SJCRH30 (cell line): ENCODE data around the gene STK32B. TPM values are rescaled to one million over a fixed set of nuclear protein-coding genes. Genes with fewer than 3 reads are reported as not detected.

Experiments used
- DNase-seq, 2 experiments: peaks; one replicate each; pipeline ENCODE4 v3.0.0-alpha.2; 2015 to 2020
- H3K27ac ChIP-seq: fragments of 250-450 bp; sonication (Bioruptor Pico); 2 replicates; pipeline ENCODE4 v1.5.1; 2020; ENCODE audit warnings: mild to moderate bottlenecking, moderate library complexity
- H3K27me3 ChIP-seq: fragments of 250-450 bp; sonication (Bioruptor Pico); 2 replicates; pipeline ENCODE4 v1.5.1; 2020; ENCODE audit warnings: mild to moderate bottlenecking, moderate library complexity
- H3K36me3 ChIP-seq: fragments of 250-450 bp; sonication (Bioruptor Pico); 2 replicates; pipeline ENCODE4 v1.5.1; 2020; ENCODE audit warnings: mild to moderate bottlenecking, moderate library complexity
- H3K4me1 ChIP-seq: fragments of 250-450 bp; sonication (Bioruptor Pico); 2 replicates; pipeline ENCODE4 v1.5.1; 2020; ENCODE audit warnings: mild to moderate bottlenecking, moderate library complexity
- H3K4me3 ChIP-seq: fragments of 250-450 bp; sonication (Bioruptor Pico); 2 replicates; pipeline ENCODE4 v1.5.1; 2020; ENCODE audit warnings: mild to moderate bottlenecking, moderate library complexity
- H3K9me3 ChIP-seq: fragments of 250-450 bp; sonication (Bioruptor Pico); replicated peaks from 2 replicates; pipeline ENCODE4 v1.5.1; 2020; ENCODE audit warnings: mild to moderate bottlenecking, moderate library complexity
- total RNA-seq: library from RNA; depleted of rRNA; stranded (reverse); fragments of >200 nt; shearing (Covaris generic); gene quantifications from 2 replicates; pipeline ENCODE4 v1.2.3, GENCODE V29; 2014

The STK32B gene
- total RNA-seq, 1 experiment from 2014 or later = 0.20 TPM

DNA sequence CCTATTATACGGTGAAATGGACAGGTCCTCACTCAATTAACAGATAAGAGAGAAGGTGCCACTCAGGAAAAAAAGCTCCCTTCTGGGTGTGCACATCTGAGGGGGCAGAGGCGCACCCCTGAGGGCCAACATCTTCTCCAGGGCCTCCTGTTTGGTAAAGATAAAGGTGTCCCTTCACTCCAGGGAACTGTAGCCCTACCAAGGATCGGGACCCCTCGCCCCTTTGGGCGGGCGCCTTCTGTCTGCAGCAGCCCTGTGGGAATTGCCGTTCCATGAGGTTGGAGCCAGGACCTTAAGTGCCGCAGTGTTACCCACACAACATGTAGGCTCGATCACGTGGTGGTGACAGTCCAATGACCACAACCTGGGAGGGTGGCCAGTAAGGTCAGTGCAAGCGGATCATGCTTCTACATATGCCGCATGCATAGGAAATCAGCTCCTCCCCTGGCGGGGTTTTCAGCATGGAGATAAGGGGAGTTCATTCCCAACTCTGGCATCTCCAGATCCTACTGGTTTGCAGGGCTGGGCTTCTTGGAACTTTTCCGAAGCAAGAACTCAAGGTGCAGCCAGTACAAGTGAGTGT lies 403.8 kb downstream of the STK32B start:
- Histone ChIP-seq H3K27ac (no peak overlapping the region), H3K36me3 (no peaks in the 10 kb centered on the region), H3K9me3 (no peaks in the 10 kb centered on the region), H3K4me3 (no peak overlapping the region), H3K4me1 (no peaks in the 10 kb centered on the region), H3K27me3 (0 out of 2 replicates have a peak, but pooled peaks cover 5% of the 10 kb centered on the region)
- DNase-seq = no peak

DNA sequence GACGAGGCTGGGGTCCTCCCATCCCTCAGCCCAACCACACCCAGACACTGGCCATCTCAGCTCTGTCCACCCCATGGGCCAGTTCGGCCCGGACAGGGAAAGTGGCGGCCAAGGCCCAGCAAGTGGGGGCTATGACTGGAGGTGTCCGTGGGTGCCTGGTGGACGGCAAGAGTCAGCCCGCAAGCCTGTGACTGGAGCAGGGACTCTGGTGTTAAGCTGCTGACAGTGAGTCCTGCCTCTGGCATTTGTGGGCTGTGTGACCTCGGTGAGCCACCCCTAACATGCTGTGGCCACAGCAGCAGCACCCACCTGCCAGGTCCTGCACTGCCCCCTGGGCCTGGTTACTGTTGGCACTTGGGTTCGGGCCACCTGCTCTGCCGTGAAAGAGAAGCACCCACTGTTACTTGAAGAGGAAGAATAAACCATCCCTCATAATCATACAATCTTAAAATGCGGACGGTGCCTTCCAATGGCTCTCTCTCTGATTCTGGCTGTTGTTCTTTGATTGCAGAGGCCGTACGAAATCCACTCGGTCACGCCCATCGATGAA lies 405.1 kb downstream of the STK32B start:
- Histone ChIP-seq H3K27ac (no peak overlapping the region), H3K4me3 (no peak overlapping the region), H3K27me3 (0 out of 2 replicates have a peak, but pooled peaks cover 5% of the 10 kb centered on the region), H3K9me3 (no peaks in the 10 kb centered on the region), H3K36me3 (no peaks in the 10 kb centered on the region), H3K4me1 (no peaks in the 10 kb centered on the region)
- no peak for DNase-seq

DNA sequence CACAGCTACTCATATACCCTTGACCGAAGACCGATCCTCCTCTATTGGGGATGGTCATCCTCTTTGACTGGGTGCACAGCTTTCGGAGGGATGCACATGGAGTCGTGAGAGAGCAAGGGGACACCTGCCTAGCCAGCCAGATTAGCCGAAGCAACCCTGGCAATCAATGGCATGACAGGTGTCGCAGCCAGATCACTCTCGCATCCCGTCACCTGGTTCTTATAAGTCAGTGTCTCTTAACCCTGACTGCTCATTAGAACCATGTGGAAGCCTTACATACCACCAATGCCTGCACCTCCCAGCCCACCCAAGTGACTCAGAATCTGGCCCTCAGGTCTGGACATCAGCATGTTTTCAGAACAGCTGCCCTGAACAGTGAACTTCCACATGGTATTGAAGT lies 407.4 kb downstream of the STK32B start:
- Histone ChIP-seq H3K27ac (no peak overlapping the region), H3K4me3 (no peak overlapping the region), H3K27me3 (no peaks in the 10 kb centered on the region), H3K36me3 (no peaks in the 10 kb centered on the region), H3K9me3 (no peaks in the 10 kb centered on the region), H3K4me1 (no peaks in the 10 kb centered on the region)
- no peak for DNase-seq

DNA sequence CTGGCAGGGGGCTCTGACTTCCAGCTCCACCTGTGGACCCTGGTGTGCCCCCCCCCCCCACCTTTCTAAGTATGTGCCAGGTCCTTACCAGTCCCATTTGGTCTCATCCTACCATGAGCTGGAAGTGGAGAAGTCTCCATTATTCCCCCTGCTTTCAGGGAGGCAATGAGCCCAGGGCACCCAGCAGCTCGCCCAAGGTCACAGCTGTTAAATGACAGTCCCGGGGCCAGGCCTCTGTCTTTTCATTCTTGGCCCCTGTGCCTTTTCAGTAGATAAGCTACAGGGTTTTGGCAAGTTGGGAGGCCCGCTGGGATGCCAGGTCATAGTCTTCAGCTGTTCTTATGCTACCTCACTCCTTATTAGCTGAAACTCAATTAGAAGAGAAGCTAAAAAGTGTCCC lies 408.0 kb downstream of the STK32B start:
- Histone ChIP-seq H3K4me1 (no peaks in the 10 kb centered on the region), H3K27me3 (no peaks in the 10 kb centered on the region), H3K4me3 (no peak overlapping the region), H3K27ac (no peak overlapping the region), H3K36me3 (no peaks in the 10 kb centered on the region), H3K9me3 (no peaks in the 10 kb centered on the region)
- DNase-seq = no peak

DNA sequence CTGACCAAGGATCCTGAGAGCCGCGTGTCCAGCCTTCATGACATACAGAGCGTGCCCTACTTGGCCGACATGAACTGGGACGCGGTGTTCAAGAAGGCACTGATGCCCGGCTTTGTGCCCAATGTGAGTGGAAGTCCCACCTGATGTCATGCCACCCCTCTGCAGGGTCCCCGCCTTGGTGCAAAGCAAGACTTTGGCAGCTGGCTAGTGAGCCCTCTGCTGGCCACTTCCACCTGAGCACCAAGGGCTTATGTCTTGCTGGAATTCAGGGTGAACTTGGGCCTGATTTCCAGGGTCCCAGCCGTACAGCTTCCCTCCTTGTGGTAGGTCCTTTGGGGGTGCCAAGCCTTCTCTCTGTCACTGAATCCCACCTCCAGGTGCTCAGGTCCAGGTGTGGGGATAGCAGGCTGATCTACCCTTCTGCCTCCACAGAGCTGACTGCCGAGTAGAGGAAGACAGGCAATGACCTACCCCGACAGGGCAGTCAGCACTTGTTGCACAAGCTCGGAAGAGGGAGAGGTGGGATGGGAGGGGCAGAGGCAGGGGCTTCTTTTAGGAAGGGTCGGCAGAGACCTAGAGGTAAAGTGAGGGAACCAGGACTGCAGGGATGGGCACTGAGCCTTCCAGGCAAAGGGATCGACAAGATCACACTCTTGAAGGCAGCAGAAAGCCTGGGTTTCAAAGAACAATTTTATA lies 409.0 kb downstream of the STK32B start:
- Histone ChIP-seq H3K27ac (no peak overlapping the region), H3K36me3 (no peaks in the 10 kb centered on the region), H3K27me3 (no peaks in the 10 kb centered on the region), H3K4me1 (no peaks in the 10 kb centered on the region), H3K4me3 (no peak overlapping the region), H3K9me3 (no peaks in the 10 kb centered on the region)
- peak; percentile 24 to 48 for DNase-seq

DNA sequence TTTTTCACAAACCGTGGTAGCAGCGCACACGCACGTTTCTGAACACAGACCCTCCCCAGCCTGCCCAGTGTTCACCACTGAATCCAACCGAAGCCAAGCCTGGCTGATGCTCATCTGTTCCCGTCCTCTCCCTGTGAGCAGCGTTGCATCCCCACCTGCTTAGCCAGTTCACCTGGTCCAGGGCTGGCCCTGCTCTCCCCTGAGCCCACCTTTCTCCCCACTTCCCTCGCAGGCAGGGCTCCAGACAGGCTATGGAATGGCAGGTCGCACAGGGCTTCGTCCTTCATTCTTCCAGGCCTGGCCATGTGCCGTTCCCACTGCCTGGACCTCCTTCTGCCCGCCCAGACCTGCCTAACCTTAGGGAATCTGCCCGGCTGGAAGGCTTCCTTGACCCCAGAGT lies 410.2 kb downstream of the STK32B start:
- no peak overlapping the region for H3K27ac ChIP-seq
- no peak for DNase-seq
- H3K9me3 ChIP-seq = no peaks in the 10 kb centered on the region
- no peaks in the 10 kb centered on the region for H3K27me3 ChIP-seq
- no peaks in the 10 kb centered on the region for H3K36me3 ChIP-seq
- no peaks in the 10 kb centered on the region for H3K4me1 ChIP-seq
- H3K4me3 ChIP-seq = no peak overlapping the region

DNA sequence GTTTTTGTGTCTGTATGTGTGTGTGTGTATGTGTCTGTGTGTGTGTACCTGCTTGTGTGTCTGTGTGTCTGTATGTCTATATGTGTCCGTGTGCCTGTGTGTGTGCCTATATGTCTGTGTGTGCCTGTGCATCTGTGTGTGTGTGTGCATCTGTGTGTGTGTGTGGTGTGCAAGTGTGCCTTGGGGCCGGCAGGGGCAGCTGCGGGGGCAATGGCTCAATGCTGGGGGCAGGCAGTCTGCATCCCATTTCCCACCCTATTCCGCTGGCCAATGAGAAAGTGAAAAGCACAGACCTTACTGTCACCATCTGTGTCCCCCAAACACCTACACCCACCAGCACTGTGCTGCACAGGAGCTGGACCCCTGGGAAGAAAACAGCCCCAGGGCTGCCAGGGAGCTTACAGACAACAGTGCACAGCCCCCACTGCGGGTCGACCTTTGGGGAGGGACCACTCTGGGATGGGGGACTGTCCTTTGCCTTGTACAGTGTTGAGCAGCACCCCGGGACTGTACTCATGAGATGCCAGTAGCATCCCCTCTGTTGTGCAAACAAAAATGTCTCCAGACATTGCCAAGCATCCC lies 411.1 kb downstream of the STK32B start:
- no peak for DNase-seq
- Histone ChIP-seq H3K36me3 (no peaks in the 10 kb centered on the region), H3K4me3 (no peak overlapping the region), H3K27ac (no peak overlapping the region), H3K4me1 (no peaks in the 10 kb centered on the region), H3K27me3 (no peaks in the 10 kb centered on the region), H3K9me3 (no peaks in the 10 kb centered on the region)

DNA sequence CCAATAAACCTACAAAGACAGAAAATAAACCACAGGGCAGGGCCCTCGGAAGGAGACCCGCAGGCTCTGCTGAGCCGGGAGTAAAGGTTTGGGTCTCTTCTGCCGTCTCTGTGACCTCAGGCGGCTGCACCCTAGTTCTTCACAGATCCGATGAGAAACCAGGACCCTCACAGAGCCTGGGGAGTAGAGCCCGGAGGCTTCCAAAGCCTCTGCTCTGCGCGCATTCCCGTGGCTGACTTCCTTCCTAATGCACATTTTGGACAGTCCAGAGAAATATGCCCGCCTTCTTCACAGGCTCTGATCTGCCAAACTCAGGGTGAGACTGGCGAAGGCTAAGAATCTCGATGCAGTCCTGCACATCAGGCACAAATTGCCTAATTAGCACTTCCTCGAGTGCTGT lies 411.6 kb downstream of the STK32B start:
- no peaks in the 10 kb centered on the region for H3K9me3 ChIP-seq
- no peak overlapping the region for H3K27ac ChIP-seq
- no peak overlapping the region for H3K4me3 ChIP-seq
- DNase-seq = no peak
- H3K4me1 ChIP-seq = no peaks in the 10 kb centered on the region
- H3K36me3 ChIP-seq = no peaks in the 10 kb centered on the region
- H3K27me3 ChIP-seq = no peaks in the 10 kb centered on the region

DNA sequence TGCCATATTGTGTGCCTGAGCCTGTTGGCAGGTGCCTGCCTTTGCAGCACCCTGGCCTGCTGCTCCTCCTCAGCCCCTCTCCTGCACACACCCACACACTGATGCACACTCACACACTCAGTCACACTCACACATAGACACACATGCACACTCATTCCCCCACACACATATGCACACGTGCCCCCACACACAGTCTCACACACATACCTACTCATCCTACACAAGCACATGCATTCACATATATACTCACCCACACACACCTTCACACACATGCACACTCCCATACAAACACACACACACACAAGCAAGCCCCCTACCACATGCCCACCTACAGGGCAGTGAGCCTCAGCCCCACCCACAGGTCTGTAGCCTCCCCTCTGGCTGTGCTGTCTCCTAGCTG lies 412.1 kb downstream of the STK32B start:
- H3K36me3 ChIP-seq = no peaks in the 10 kb centered on the region
- no peaks in the 10 kb centered on the region for H3K9me3 ChIP-seq
- H3K27ac ChIP-seq = no peak overlapping the region
- no peak for DNase-seq
- no peak overlapping the region for H3K4me3 ChIP-seq
- H3K27me3 ChIP-seq = no peaks in the 10 kb centered on the region
- no peaks in the 10 kb centered on the region for H3K4me1 ChIP-seq

DNA sequence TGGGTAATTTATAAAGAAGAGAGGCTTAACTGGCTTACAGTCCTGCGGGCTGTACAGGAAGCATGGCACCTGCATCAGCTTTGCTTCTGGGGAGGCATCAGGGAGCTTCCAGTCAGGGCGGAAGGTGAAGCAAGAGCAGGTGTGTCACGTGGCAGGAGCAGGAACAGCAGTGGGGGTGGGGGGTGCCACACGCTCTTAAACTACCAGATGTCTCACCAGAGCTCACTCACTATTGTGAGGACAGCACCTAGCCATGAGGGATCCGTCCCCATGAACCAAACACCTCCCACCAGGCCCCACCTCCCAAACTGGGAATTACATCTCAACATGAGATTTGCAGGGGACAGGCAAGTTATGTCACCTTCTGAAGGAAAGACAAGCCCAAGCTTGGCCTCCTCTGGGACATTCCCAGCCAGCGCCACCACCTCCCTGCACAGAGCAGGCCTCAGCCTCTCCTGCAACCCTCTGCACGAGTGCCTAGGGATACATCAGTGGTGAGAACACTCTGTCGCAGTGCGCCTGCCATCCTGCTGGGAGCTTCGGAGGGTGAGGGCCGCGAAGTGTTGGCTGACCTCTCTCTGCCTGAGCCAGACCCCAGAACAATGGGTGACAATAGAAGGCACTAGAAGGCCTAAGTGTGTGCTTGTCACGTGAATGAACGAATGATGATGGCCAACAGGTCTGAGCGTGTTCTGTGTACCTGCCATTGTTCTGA lies 412.8 kb downstream of the STK32B start:
- no peak overlapping the region for H3K27ac ChIP-seq
- no peaks in the 10 kb centered on the region for H3K9me3 ChIP-seq
- no peaks in the 10 kb centered on the region for H3K27me3 ChIP-seq
- no peaks in the 10 kb centered on the region for H3K36me3 ChIP-seq
- H3K4me1 ChIP-seq = no peaks in the 10 kb centered on the region
- no peak for DNase-seq
- H3K4me3 ChIP-seq = no peak overlapping the region

DNA sequence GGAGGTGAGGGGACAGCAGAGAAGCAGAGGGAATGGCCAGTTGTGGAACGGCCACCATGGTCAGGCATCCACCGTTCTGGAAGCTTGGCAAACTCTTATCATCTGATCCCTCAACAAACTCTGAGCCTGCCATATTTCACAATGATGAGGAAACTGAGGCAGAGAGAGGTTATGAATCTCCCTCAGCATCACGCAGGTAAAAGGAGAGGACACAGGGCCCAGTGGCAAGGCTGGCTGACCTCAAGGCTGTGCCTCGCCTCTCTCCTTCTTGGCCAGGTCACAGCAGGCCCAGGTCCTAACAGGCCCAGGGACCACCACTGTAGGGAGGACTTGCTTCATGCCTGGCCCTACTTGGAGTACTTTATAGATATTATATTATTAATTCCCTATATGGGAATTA lies 414.2 kb downstream of the STK32B start:
- H3K4me1 ChIP-seq = no peaks in the 10 kb centered on the region
- H3K36me3 ChIP-seq = no peaks in the 10 kb centered on the region
- H3K27ac ChIP-seq = no peak overlapping the region
- no peaks in the 10 kb centered on the region for H3K9me3 ChIP-seq
- DNase-seq = no peak
- H3K27me3 ChIP-seq = no peaks in the 10 kb centered on the region
- no peak overlapping the region for H3K4me3 ChIP-seq

DNA sequence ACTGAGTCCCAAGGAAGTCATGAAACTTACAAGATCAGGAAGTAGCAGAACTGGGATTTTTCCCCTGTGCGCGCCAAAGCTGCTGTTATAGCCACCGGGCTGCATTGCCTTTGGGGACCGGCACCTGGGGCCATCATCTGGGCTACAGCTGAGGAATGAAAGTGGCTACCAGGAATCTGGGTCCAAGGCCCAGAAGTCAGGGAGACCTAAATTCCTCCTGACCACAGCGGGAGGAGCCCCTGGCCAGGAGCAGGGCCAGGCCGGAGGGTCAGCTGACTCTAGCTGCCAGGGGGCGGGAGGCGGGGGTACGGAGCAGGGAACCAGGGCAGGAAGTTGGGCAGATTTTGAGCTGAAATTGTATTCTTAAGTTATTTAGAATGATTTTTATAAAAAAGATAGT lies 414.7 kb downstream of the STK32B start:
- Histone ChIP-seq H3K4me1 (no peaks in the 10 kb centered on the region), H3K27ac (no peak overlapping the region), H3K4me3 (no peak overlapping the region), H3K27me3 (no peaks in the 10 kb centered on the region), H3K9me3 (no peaks in the 10 kb centered on the region), H3K36me3 (no peaks in the 10 kb centered on the region)
- DNase-seq = no peak

DNA sequence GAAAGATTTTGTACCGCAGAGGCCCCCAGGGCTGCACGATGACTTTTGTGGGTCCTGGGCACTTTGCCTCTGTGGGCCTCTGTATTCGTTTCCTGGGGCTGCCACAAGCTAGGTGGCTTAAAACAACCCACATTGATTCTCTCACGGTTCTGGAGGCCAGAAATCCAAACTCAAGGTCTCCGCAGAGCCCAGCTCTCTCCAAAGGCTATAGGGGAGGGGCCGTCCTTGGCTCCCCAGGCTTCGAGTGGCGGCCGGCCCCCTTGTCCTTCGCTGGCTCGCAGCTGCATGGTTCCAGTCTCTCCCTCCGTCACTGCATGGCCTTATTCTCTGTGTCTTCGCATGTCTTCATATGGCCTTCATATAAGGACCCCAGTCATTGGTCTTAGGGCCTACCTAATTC lies 415.8 kb downstream of the STK32B start:
- no peaks in the 10 kb centered on the region for H3K27me3 ChIP-seq
- DNase-seq = no peak
- H3K9me3 ChIP-seq = no peaks in the 10 kb centered on the region
- no peaks in the 10 kb centered on the region for H3K4me1 ChIP-seq
- no peak overlapping the region for H3K27ac ChIP-seq
- H3K4me3 ChIP-seq = no peak overlapping the region
- H3K36me3 ChIP-seq = no peaks in the 10 kb centered on the region

DNA sequence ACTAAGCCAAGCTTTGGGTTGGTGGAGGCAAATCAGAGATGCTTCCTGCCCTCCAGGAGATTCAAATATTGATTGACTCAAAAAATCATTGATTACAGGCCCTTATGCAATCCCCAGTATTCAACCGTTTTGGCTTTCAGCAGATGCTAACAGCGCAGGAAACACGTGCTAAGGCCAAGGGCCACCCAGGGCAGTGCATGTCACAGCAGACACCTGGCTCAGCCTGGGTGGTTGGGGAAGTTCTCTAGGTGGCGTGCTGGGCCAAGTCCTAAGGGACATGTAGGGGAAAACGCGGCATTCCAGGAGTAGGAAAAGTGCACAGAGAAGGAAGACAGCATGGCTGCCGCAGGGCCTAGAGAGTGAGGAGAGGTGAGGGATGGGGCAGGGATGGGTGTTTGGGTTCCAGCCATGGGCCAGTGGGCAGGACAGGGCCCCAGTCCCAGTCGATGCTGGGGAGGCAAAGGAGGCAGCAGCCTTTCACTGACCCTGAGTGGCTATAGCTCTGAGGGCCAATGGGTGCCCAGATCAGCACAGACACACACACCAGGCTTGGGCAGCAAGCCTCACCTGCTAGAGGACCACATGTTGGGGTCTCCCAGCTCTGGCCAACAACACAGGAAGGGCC lies 418.0 kb downstream of the STK32B start:
- Histone ChIP-seq H3K9me3 (no peaks in the 10 kb centered on the region), H3K36me3 (no peaks in the 10 kb centered on the region), H3K4me1 (no peaks in the 10 kb centered on the region), H3K27ac (no peak overlapping the region), H3K27me3 (no peaks in the 10 kb centered on the region), H3K4me3 (no peak overlapping the region)
- DNase-seq = peak in 1 of 2 experiments; percentile 23

DNA sequence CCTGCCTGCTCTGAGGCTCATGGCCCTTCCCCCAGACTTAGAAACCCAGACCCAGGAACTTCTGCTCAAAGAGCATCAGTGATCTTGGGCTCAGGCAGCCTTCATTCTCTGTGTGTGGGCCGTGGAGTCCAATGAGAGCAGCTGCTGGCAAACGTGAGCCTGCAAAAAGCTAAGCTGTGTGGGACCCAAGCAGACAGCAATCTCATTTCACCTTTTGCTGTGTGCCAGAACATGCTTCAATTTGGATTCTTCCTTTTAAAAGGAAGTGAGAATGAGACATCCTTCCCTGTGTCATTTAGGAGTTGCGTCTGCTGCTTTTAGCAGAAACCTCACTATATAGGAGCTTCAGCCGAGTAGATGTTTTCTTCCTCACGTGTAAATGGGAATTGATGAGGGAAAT lies 418.6 kb downstream of the STK32B start:
- Histone ChIP-seq H3K27me3 (no peaks in the 10 kb centered on the region), H3K9me3 (no peaks in the 10 kb centered on the region), H3K36me3 (no peaks in the 10 kb centered on the region), H3K4me1 (no peaks in the 10 kb centered on the region), H3K4me3 (no peak overlapping the region), H3K27ac (no peak overlapping the region)
- peak in 1 of 2 experiments; percentile 34 for DNase-seq
